Gastroesophageal sphincter (tissue), 3 donors: ENCODE measurements around the gene ARHGEF10L.

Source experiments
- POLR2A ChIP-seq, 2 donors: fragments of 450-650 bp; IDR thresholded peaks; one replicate each; pipeline ENCODE4 v1.6.1; 2017; ENCODE audit warnings: antibody characterized with exemption in 2 of 2, mild to moderate bottlenecking in 2 of 2, moderate library complexity in 1 of 2
- TF ChIP-seq, protein P1 (sequence below), 4 experiments: fragments of 200-600 bp in 2 of 4; fragments of 450-650 bp in 2 of 4; sonication (generic) in 1 of 4; IDR thresholded peaks; one replicate each; pipeline ENCODE4 v1.5.1; 2017 to 2019; ENCODE audit warnings: antibody characterized with exemption in 4 of 4, mild to moderate bottlenecking in 2 of 4, moderate library complexity in 2 of 4

DNA sequence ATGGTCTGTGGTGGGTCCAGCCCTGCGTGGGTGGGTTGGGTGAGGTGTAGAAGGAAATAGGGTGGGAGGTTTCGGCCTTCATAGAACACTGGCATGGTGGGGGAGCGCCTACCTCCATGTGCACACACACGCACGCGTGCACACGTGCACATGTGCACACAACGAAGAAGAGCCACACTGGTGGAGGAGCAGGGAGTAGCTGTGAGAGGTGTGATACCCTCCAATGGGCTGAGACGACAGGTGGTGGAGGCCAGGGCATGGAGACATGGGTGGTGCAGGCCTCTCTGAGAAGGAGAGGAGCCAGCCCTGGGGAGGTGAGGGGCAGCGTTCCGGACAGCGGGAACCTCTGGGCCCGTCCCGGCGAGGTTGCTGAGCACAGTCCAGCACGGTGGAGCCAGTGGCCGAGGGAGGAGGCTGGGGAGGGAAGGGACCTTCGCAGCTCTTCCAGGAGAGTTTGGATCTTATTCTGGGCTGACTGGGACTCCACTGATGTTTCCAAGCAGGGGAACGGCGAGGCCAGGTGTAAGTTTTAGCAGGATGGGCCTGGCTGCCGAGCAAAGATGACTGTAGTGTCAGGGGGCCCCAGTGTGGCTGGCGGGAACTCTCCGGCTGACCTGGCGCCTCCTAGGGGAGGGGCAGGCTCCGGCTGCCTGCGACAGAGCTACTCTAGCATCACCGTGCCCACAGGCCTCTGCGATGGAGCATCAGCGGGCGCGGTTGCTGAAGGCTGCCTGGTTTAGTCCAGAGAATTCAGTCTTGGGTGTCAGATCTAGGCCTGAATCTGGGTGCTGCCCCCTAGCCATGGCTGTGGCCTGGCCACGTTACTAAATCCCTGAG lies 107.2 kb downstream of the ARHGEF10L start:
- TF ChIP-seq, protein P1, sequence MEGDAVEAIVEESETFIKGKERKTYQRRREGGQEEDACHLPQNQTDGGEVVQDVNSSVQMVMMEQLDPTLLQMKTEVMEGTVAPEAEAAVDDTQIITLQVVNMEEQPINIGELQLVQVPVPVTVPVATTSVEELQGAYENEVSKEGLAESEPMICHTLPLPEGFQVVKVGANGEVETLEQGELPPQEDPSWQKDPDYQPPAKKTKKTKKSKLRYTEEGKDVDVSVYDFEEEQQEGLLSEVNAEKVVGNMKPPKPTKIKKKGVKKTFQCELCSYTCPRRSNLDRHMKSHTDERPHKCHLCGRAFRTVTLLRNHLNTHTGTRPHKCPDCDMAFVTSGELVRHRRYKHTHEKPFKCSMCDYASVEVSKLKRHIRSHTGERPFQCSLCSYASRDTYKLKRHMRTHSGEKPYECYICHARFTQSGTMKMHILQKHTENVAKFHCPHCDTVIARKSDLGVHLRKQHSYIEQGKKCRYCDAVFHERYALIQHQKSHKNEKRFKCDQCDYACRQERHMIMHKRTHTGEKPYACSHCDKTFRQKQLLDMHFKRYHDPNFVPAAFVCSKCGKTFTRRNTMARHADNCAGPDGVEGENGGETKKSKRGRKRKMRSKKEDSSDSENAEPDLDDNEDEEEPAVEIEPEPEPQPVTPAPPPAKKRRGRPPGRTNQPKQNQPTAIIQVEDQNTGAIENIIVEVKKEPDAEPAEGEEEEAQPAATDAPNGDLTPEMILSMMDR (IDR thresholded peaks at IDR 0.05), result no peak
- no peak for TF ChIP-seq POLR2A (IDR thresholded peaks at IDR 0.05)
